WTC11 (cell line): ENCODE results near the gene FBP1. TPM values are rescaled to one million over a fixed set of nuclear protein-coding genes. Genes with fewer than 3 reads are reported as not detected.

Experiments
- ATAC-seq: fragments of 200-7000 bp; cut with Tn5 transposase; 2 replicates; pipeline ENCODE4 v1.10.0; 2021; ENCODE audit warnings: mild to moderate bottlenecking, moderate library complexity
- CTCF ChIA-PET: fragments of 300-600 bp; sonication (Branson Sonifier 250); formaldehyde crosslinking; loops from one replicate; lab custom pipeline; 2021; ENCODE audit warnings: antibody characterized with exemption; lab: Charles Lee
- POLR2A ChIA-PET: fragments of 350-600 bp; sonication (Branson Sonifier 250); formaldehyde crosslinking; loops from one replicate; lab custom pipeline; 2021; ENCODE audit warnings: antibody characterized with exemption; lab: Charles Lee
- DNase-seq: peaks from one replicate; pipeline ENCODE4 v3.0.0; 2021; ENCODE audit warnings: low spot score
- H3K27ac Mint-ChIP-seq: 2 replicates; pipeline ENCODE4 v1.8.0; 2021; ENCODE audit warnings: mixed read lengths
- H3K27me3 Mint-ChIP-seq: 2 replicates; pipeline ENCODE4 v1.8.0; 2021; ENCODE audit warnings: low read depth, mild to moderate bottlenecking, moderate library complexity, mixed read lengths
- H3K36me3 Mint-ChIP-seq: 2 replicates; pipeline ENCODE4 v1.8.0; 2021; ENCODE audit warnings: mixed read lengths
- H3K4me1 Mint-ChIP-seq: 2 replicates; pipeline ENCODE4 v1.8.0; 2022; ENCODE audit warnings: mixed read lengths
- H3K4me3 Mint-ChIP-seq: 2 replicates; pipeline ENCODE4 v1.8.0; 2021; ENCODE audit warnings: mild to moderate bottlenecking, moderate library complexity, mixed read lengths
- H3K9me3 Mint-ChIP-seq: 2 replicates; pipeline ENCODE4 v1.8.0; 2021; ENCODE audit warnings: mixed read lengths
- AR ChIP-seq: fragments of 250-450 bp; sonication (Bioruptor Pico); IDR thresholded peaks from 2 replicates; pipeline ENCODE4 v1.9.0; 2021; ENCODE audit warnings: mild to moderate bottlenecking
- ATF6 ChIP-seq: sonication (generic); formaldehyde crosslinking; IDR thresholded peaks from 2 replicates; pipeline ENCODE4 v1.8.1; 2023; ENCODE audit warnings: mild to moderate bottlenecking, missing genetic modification reagents
- CBFB ChIP-seq: sonication (generic); formaldehyde crosslinking; IDR thresholded peaks from 2 replicates; pipeline ENCODE4 v1.8.1; 2022; ENCODE audit warnings: mild to moderate bottlenecking, low read depth, missing genetic modification reagents
- EMX1 ChIP-seq: fragments of 250-450 bp; sonication (Bioruptor Pico); IDR thresholded peaks from 2 replicates; pipeline ENCODE4 v1.8.0; 2021; ENCODE audit warnings: mild to moderate bottlenecking
- FOXJ3 ChIP-seq: sonication (generic); formaldehyde crosslinking; IDR thresholded peaks from 2 replicates; pipeline ENCODE4 v1.9.0; 2021; ENCODE audit warnings: missing genetic modification reagents, mild to moderate bottlenecking, borderline replicate concordance
- FOXK1 ChIP-seq: sonication (generic); formaldehyde crosslinking; IDR thresholded peaks from 2 replicates; pipeline ENCODE4 v1.8.0; 2022; ENCODE audit warnings: mild to moderate bottlenecking, moderate library complexity, missing genetic modification reagents
- IRF1 ChIP-seq: sonication (generic); formaldehyde crosslinking; IDR thresholded peaks from 2 replicates; pipeline ENCODE4 v1.8.0; 2023; ENCODE audit warnings: missing genetic modification reagents
- IRF2 ChIP-seq: sonication (generic); formaldehyde crosslinking; IDR thresholded peaks from 2 replicates; pipeline ENCODE4 v1.8.0; 2022; ENCODE audit warnings: low read depth, missing genetic modification reagents, borderline replicate concordance
- MYBL2 ChIP-seq: sonication (generic); formaldehyde crosslinking; IDR thresholded peaks from 2 replicates; pipeline ENCODE4 v1.8.1; 2023; ENCODE audit warnings: mild to moderate bottlenecking, moderate library complexity, missing genetic modification reagents
- NFE2L1 ChIP-seq: sonication (generic); formaldehyde crosslinking; IDR thresholded peaks from 2 replicates; pipeline ENCODE4 v1.8.1; 2023; ENCODE audit warnings: missing genetic modification reagents
- PREB ChIP-seq: sonication (generic); formaldehyde crosslinking; IDR thresholded peaks from 2 replicates; pipeline ENCODE4 v1.8.1; 2022; ENCODE audit warnings: mild to moderate bottlenecking, missing genetic modification reagents, moderate library complexity, borderline replicate concordance
- PRRX2 ChIP-seq: fragments of 250-450 bp; sonication (Bioruptor Pico); IDR thresholded peaks from 2 replicates; pipeline ENCODE4 v1.8.0; 2021; ENCODE audit warnings: mild to moderate bottlenecking
- TP53 ChIP-seq: sonication (generic); formaldehyde crosslinking; IDR thresholded peaks from 2 replicates; pipeline ENCODE4 v1.8.1; 2023; ENCODE audit warnings: mild to moderate bottlenecking, missing genetic modification reagents
- ZNF121 ChIP-seq: sonication (generic); formaldehyde crosslinking; IDR thresholded peaks from 2 replicates; pipeline ENCODE4 v1.8.0; 2023; ENCODE audit warnings: missing genetic modification reagents
- ZNF263 ChIP-seq: sonication (generic); formaldehyde crosslinking; IDR thresholded peaks from 2 replicates; pipeline ENCODE4 v1.8.1; 2022; ENCODE audit warnings: low read depth, mild to moderate bottlenecking, moderate library complexity, missing genetic modification reagents
- total RNA-seq: library from RNA; stranded (reverse); gene quantifications from 3 replicates; pipeline ENCODE4 v1.2.3, GENCODE V29; 2021
- TF ChIP-seq, protein P1 (sequence below): fragments of 250-450 bp; sonication (Bioruptor Pico); IDR thresholded peaks from 2 replicates; pipeline ENCODE4 v1.9.0; 2021; ENCODE audit warnings: moderate library complexity, mild to moderate bottlenecking, inconsistent platforms, borderline replicate concordance
- TF ChIP-seq, protein P2 (sequence below): fragments of 250-450 bp; sonication (Bioruptor Pico); IDR thresholded peaks from 2 replicates; pipeline ENCODE4 v1.8.0; 2021; ENCODE audit warnings: mild to moderate bottlenecking
- TF ChIP-seq, protein P3 (sequence below): sonication (generic); formaldehyde crosslinking; IDR thresholded peaks from 2 replicates; pipeline ENCODE4 v1.8.0; 2022; ENCODE audit warnings: mild to moderate bottlenecking, missing genetic modification reagents
- TF ChIP-seq, protein P4 (sequence below): fragments of 250-450 bp; sonication (Bioruptor Pico); IDR thresholded peaks from 2 replicates; pipeline ENCODE4 v1.9.0; 2021; ENCODE audit warnings: mild to moderate bottlenecking, borderline replicate concordance

Gene FBP1
- total RNA-seq, 1 experiment from 2014 or later: 6.4 TPM

- H3K27ac Mint-ChIP-seq: no peak overlapping the region
- H3K4me3 Mint-ChIP-seq: no peak overlapping the region
- H3K9me3 Mint-ChIP-seq: no peaks in the 10 kb centered on the region
- H3K4me1 Mint-ChIP-seq: peaks cover 3% of the 10 kb centered on the region
- H3K27me3 Mint-ChIP-seq: no peaks in the 10 kb centered on the region
- CTCF ChIA-PET: no interaction called here
- DNase-seq (no peak), ATAC-seq (no peak)
- H3K36me3 Mint-ChIP-seq: no peaks in the 10 kb centered on the region
- TF ChIP-seq PREB (CRISPR knock-in tag) (no peak), IRF1 (no peak), EMX1 (CRISPR knock-in tag) (no peak), IRF2 (CRISPR knock-in tag) (no peak), MYBL2 (CRISPR knock-in tag) (no peak), TP53 (no peak), ATF6 (CRISPR knock-in tag) (no peak), CBFB (no peak)
- POLR2A ChIA-PET: no interaction called here
These were observed 25.5 kb upstream of the FBP1 start for GRCh38 chr9:94664801-94665200.

DNA sequence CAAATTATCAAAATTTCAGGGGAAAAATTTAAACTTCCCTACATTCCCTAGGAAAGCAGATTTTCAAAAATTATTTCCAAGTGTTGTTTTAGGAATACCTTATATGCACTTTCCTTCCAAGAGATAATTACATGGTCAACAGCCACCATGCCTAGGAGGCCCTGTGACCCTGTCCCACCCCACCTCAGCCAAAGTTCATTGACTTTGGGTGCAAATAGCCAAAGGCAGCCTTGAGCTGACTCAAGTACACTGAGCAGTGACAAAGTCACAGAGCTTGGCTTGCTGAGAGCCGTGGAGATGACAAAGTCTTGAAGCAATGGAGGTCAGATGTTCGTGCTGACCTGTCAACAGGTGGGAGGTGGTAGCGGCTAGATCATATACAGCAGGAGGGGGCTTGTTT is 24.3 kb upstream of the FBP1 start:
- Mint-ChIP-seq H3K27ac (no peak overlapping the region), H3K36me3 (no peaks in the 10 kb centered on the region), H3K9me3 (no peaks in the 10 kb centered on the region), H3K4me3 (no peak overlapping the region), H3K4me1 (peaks cover 3% of the 10 kb centered on the region), H3K27me3 (no peaks in the 10 kb centered on the region)
- ATAC-seq (no peak), DNase-seq (no peak)
- ChIA-PET CTCF (interaction anchor here (1.0 to 1.1 kb wide), 2 partner anchors 36 to 504 kb away, joined by 3 read pairs; no protein-coding TSS in a partner anchor), POLR2A (no interaction called here)
- TF ChIP-seq, protein P1, sequence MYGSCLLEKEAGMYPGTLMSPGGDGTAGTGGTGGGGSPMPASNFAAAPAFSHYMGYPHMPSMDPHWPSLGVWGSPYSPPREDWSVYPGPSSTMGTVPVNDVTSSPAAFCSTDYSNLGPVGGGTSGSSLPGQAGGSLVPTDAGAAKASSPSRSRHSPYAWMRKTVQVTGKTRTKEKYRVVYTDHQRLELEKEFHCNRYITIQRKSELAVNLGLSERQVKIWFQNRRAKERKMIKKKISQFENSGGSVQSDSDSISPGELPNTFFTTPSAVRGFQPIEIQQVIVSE (CRISPR knock-in tag): no peak
- TF ChIP-seq ZNF121: no peak
- no peak for TF ChIP-seq ZNF263
- TF ChIP-seq, protein P2, sequence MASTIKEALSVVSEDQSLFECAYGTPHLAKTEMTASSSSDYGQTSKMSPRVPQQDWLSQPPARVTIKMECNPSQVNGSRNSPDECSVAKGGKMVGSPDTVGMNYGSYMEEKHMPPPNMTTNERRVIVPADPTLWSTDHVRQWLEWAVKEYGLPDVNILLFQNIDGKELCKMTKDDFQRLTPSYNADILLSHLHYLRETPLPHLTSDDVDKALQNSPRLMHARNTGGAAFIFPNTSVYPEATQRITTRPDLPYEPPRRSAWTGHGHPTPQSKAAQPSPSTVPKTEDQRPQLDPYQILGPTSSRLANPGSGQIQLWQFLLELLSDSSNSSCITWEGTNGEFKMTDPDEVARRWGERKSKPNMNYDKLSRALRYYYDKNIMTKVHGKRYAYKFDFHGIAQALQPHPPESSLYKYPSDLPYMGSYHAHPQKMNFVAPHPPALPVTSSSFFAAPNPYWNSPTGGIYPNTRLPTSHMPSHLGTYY (CRISPR knock-in tag): no peak
- TF ChIP-seq, protein P3, sequence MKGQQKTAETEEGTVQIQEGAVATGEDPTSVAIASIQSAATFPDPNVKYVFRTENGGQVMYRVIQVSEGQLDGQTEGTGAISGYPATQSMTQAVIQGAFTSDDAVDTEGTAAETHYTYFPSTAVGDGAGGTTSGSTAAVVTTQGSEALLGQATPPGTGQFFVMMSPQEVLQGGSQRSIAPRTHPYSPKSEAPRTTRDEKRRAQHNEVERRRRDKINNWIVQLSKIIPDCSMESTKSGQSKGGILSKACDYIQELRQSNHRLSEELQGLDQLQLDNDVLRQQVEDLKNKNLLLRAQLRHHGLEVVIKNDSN: no peak
- no peak for TF ChIP-seq FOXJ3
- no peak for TF ChIP-seq ATF6 (CRISPR knock-in tag)
- no peak for TF ChIP-seq PRRX2 (CRISPR knock-in tag)
- no peak for TF ChIP-seq NFE2L1 (CRISPR knock-in tag)
- TF ChIP-seq AR (CRISPR knock-in tag): no peak
- TF ChIP-seq, protein P4, sequence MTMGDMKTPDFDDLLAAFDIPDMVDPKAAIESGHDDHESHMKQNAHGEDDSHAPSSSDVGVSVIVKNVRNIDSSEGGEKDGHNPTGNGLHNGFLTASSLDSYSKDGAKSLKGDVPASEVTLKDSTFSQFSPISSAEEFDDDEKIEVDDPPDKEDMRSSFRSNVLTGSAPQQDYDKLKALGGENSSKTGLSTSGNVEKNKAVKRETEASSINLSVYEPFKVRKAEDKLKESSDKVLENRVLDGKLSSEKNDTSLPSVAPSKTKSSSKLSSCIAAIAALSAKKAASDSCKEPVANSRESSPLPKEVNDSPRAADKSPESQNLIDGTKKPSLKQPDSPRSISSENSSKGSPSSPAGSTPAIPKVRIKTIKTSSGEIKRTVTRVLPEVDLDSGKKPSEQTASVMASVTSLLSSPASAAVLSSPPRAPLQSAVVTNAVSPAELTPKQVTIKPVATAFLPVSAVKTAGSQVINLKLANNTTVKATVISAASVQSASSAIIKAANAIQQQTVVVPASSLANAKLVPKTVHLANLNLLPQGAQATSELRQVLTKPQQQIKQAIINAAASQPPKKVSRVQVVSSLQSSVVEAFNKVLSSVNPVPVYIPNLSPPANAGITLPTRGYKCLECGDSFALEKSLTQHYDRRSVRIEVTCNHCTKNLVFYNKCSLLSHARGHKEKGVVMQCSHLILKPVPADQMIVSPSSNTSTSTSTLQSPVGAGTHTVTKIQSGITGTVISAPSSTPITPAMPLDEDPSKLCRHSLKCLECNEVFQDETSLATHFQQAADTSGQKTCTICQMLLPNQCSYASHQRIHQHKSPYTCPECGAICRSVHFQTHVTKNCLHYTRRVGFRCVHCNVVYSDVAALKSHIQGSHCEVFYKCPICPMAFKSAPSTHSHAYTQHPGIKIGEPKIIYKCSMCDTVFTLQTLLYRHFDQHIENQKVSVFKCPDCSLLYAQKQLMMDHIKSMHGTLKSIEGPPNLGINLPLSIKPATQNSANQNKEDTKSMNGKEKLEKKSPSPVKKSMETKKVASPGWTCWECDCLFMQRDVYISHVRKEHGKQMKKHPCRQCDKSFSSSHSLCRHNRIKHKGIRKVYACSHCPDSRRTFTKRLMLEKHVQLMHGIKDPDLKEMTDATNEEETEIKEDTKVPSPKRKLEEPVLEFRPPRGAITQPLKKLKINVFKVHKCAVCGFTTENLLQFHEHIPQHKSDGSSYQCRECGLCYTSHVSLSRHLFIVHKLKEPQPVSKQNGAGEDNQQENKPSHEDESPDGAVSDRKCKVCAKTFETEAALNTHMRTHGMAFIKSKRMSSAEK (CRISPR knock-in tag): no peak
- no peak for TF ChIP-seq FOXK1 (CRISPR knock-in tag)
- no peak for TF ChIP-seq IRF2 (CRISPR knock-in tag)
